ENCODE data around the gene EEF1G. TPM values are rescaled to one million over a fixed set of nuclear protein-coding genes. Genes with fewer than 3 reads are reported as not detected.

The EEF1G gene
- total and polyA plus RNA-seq, 2 of the 13 experiments (the other 11 are each of a cell fraction or from before 2014, with no cell fraction given) = 1,787 to 2,144 TPM

GRCh38 chr11:62621567-62622470 lies 48.1 kb upstream of the EEF1G start, which contains the start of gene B3GAT3 (continued):
- TF ChIP-seq ZFP41 (CRISPR knock-in tag; IDR thresholded peaks at IDR 0.05; ENCODE audit: borderline replicate concordance) = no peak; the same call in 1 of the 2 replicates
- no peak; the same call in 1 of the 2 replicates for TF ChIP-seq SMAD1 (CRISPR knock-in tag; IDR thresholded peaks at IDR 0.05; ENCODE audit: borderline replicate concordance, low read depth)
- no peak for TF ChIP-seq PHB2 (IDR thresholded peaks at IDR 0.05; ENCODE audit: partially characterized antibody)
- peak; percentile 81; the same call in 1 of the 2 replicates for TF ChIP-seq ZMYM4 (CRISPR knock-in tag; IDR thresholded peaks at IDR 0.05)
- no peak; the same call in 1 of the 2 replicates for TF ChIP-seq ZNF678 (CRISPR knock-in tag; IDR thresholded peaks at IDR 0.05)
- no peak for TF ChIP-seq ZFYVE20 (CRISPR knock-in tag; IDR thresholded peaks at IDR 0.05; ENCODE audit: borderline replicate concordance, low read depth)
- TF ChIP-seq ZNF24 (IDR thresholded peaks at IDR 0.05) = no peak
- TF ChIP-seq ZNF414 (CRISPR knock-in tag; IDR thresholded peaks at IDR 0.05) = peak; percentile 74; the same call in 1 of the 2 replicates
- peak; percentile 39 for TF ChIP-seq CTCF (CRISPR knock-in tag; IDR thresholded peaks at IDR 0.05)
- TF ChIP-seq ZNF660 (CRISPR knock-in tag; IDR thresholded peaks at IDR 0.05; ENCODE audit: borderline replicate concordance, low read depth) = no peak
- peak; percentile 41; the same call in 1 of the 2 replicates for TF ChIP-seq USF2 (IDR thresholded peaks at IDR 0.05; ENCODE audit: low read depth, low read length)
- TF ChIP-seq USF2 (CRISPR knock-in tag; IDR thresholded peaks at IDR 0.05; ENCODE audit: borderline replicate concordance) = peak; percentile 67
- peak; percentile 44; the same call in 1 of the 2 replicates for TF ChIP-seq ELK4 (CRISPR knock-in tag; IDR thresholded peaks at IDR 0.05; ENCODE audit: borderline replicate concordance)
- no peak for TF ChIP-seq GPN1 (CRISPR knock-in tag; IDR thresholded peaks at IDR 0.05; ENCODE audit: borderline replicate concordance)
- TF ChIP-seq SCMH1 (CRISPR knock-in tag; IDR thresholded peaks at IDR 0.05; ENCODE audit: borderline replicate concordance) = no peak
- peak; percentile 28; the same call in 1 of the 2 replicates for TF ChIP-seq PPARG (CRISPR knock-in tag; conservative IDR thresholded peaks at IDR 0.05)
- TF ChIP-seq ZSCAN29 (CRISPR knock-in tag; conservative IDR thresholded peaks at IDR 0.05) = no peak
- TF ChIP-seq GATAD2A (CRISPR knock-in tag; IDR thresholded peaks at IDR 0.05) = peak; percentile 73
- peak; percentile 80 for TF ChIP-seq PHF21A (CRISPR knock-in tag; IDR thresholded peaks at IDR 0.05)
- peak; percentile 61 for TF ChIP-seq ZFX (CRISPR knock-in tag; IDR thresholded peaks at IDR 0.05; ENCODE audit: low read depth)
- no peak for TF ChIP-seq ZNF562 (CRISPR knock-in tag; IDR thresholded peaks at IDR 0.05; ENCODE audit: borderline replicate concordance)
- TF ChIP-seq ZNF841 (CRISPR knock-in tag; IDR thresholded peaks at IDR 0.05; ENCODE audit: borderline replicate concordance) = peak; percentile 53; the same call in 1 of the 2 replicates
- peak; percentile 80 for TF ChIP-seq MLX (CRISPR knock-in tag; IDR thresholded peaks at IDR 0.05)

Data from HepG2 (cell line).